K562 treated with DMSO at 1 percent for 48 hours (cell line): ENCODE data around the gene DEFB114. TPM values are rescaled to one million over a fixed set of nuclear protein-coding genes. Genes with fewer than 3 reads are reported as not detected.

Experiments
- total RNA-seq: library from RNA; unstranded; fragments of 300-600 nt; gene quantifications from 2 replicates; pipeline ENCODE4 v1.2.3, GENCODE V29; 2022; ENCODE audit warnings: low replicate concordance; ENCODE audit errors: extremely low read depth

Gene DEFB114, protein sequence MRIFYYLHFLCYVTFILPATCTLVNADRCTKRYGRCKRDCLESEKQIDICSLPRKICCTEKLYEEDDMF
- not detected in 2 replicates for total RNA-seq

DNA sequence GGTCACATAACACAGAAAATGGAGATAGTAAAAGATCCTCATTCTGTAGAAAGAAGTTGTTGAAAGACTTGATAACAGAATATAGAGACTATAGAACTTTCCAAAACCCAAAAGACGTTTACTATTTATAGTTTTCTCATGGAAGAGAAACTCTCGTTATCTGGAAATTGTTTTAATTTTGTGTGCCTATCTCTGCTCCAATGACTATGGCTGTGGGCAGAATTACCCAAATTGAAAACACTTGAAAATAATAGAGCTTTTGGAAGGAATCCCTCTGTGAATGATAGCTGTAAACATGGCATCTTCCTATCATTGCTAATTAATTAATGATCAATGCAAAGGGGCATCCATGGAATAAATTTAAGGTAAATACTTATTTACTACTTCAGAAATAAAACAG, at the start of gene DEFB114:
Gene DEFB114, minus strand, starts transcription at position 101 of the 400 bp plus-strand sequence. Its CDS starts 59 bp downstream, at position 42.

DNA sequence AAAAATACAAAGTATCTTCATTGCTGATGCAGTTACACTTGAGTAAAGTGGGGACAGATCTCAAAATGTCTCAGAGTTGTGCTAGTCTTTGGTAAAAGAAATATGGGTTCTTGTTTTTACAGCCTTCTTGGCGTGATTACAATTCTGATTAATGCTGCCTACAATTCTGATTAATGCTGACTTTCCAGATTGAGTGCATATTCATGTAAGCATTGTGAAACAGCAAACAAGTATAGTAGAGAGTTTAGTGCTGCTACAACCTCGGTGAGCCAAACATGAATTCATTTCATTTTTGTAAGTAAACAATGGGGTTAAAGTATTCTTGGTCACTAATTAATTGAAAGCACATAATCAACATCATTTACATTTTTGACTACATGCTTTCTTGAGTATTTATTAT, 5.6 kb upstream of the DEFB114 start, which contains the start of gene DEFB113:
Gene DEFB113, minus strand, starts transcription at position 21 of the 400 bp plus-strand sequence. Its CDS starts 0 bp downstream, at position 21.

Other genes with a start within 250 kb of the DEFB114 start
- gene CRISP3, start 219.8 kb downstream of the DEFB114 start, total RNA-seq = not detected in 2 replicates
- gene PGK2, start 176.9 kb downstream of the DEFB114 start, total RNA-seq = not detected in 2 replicates
- gene CRISP1, start 97.6 kb downstream of the DEFB114 start, total RNA-seq = not detected in 2 replicates
- gene DEFB113, start 5.5 kb upstream of the DEFB114 start, total RNA-seq = not detected in 2 replicates
- not detected in 2 replicates for gene DEFB110, start 57.8 kb upstream of the DEFB114 start, total RNA-seq
- gene DEFB112, start 85.8 kb upstream of the DEFB114 start, total RNA-seq = not detected in 2 replicates